Activated T-cell treated with anti-CD3 and anti-CD28 coated beads, Interleukin-2, amount 50 U/mL, for 4 hours (primary cell): Measurements from ENCODE around the gene NDUFS7. TPM values are rescaled to one million over a fixed set of nuclear protein-coding genes. Genes with fewer than 3 reads are reported as not detected.

ENCODE experiments used
- ATAC-seq, 2 donors: fragments of 200-7000 bp; cut with Tn5 transposase; one replicate each; pipeline ENCODE4 v1.10.0; 2021
- DNase-seq: peaks from one replicate; pipeline ENCODE4 v3.0.0-alpha.2; 2020
- H3K27me3 Mint-ChIP-seq: one replicate; pipeline ENCODE4 v1.8.0; 2021; ENCODE audit warnings: low read depth, mixed read lengths
- H3K36me3 Mint-ChIP-seq: one replicate; pipeline ENCODE4 v1.8.0; 2022; ENCODE audit warnings: mixed read lengths; ENCODE audit not compliant: insufficient read depth
- H3K4me1 Mint-ChIP-seq: one replicate; pipeline ENCODE4 v1.8.0; 2021; ENCODE audit warnings: low read depth, mixed read lengths
- H3K4me3 Mint-ChIP-seq: one replicate; pipeline ENCODE4 v1.8.0; 2021; ENCODE audit warnings: mild to moderate bottlenecking, moderate library complexity, mixed read lengths
- H3K9me3 Mint-ChIP-seq: one replicate; pipeline ENCODE4 v1.8.0; 2021; ENCODE audit warnings: mixed read lengths
- total RNA-seq, 3 donors: library from RNA; stranded (reverse); gene quantifications; one replicate each; pipeline ENCODE4 v1.2.1, GENCODE V29; 2021

The NDUFS7 gene
- total RNA-seq, 3 donors from 2014 or later = 124 to 142 (median 137) TPM

GRCh38 chr19:1373534-1374249 lies 10.0 kb upstream of the NDUFS7 start:
- Mint-ChIP-seq H3K27me3 (no peaks in the 10 kb centered on the region), H3K4me1 (no peaks in the 10 kb centered on the region), H3K36me3 (peaks cover 13% of the 10 kb centered on the region), H3K4me3 (no peak overlapping the region), H3K9me3 (no peaks in the 10 kb centered on the region)
- DNase-seq (no peak), ATAC-seq (no peak)

- Mint-ChIP-seq H3K9me3 (no peaks in the 10 kb centered on the region), H3K27me3 (no peaks in the 10 kb centered on the region), H3K36me3 (peaks cover 13% of the 10 kb centered on the region), H3K4me3 (no peak overlapping the region), H3K4me1 (no peaks in the 10 kb centered on the region)
- DNase-seq (no peak), ATAC-seq (no peak)
Observed at GRCh38 chr19:1374250-1374577, 9.5 kb upstream of the NDUFS7 start.

GRCh38 chr19:1376415-1376805 lies 7.3 kb upstream of the NDUFS7 start:
- no peak for ATAC-seq
- H3K36me3 Mint-ChIP-seq = peaks cover 11% of the 10 kb centered on the region
- H3K4me1 Mint-ChIP-seq = no peaks in the 10 kb centered on the region

GRCh38 chr19:1377176-1377964 lies 6.3 kb upstream of the NDUFS7 start:
- Mint-ChIP-seq H3K36me3 (peaks cover 11% of the 10 kb centered on the region), H3K4me3 (no peak overlapping the region), H3K27me3 (no peaks in the 10 kb centered on the region), H3K4me1 (no peaks in the 10 kb centered on the region), H3K9me3 (no peaks in the 10 kb centered on the region)
- DNase-seq (no peak), ATAC-seq (no peak)

More at GRCh38 chr19:1376415-1376805, 7.3 kb upstream of the NDUFS7 start:
- no peak for DNase-seq
- no peak overlapping the region for H3K4me3 Mint-ChIP-seq
- no peaks in the 10 kb centered on the region for H3K27me3 Mint-ChIP-seq
- no peaks in the 10 kb centered on the region for H3K9me3 Mint-ChIP-seq

GRCh38 chr19:1377965-1378785 lies 5.5 kb upstream of the NDUFS7 start:
- H3K9me3 Mint-ChIP-seq = no peaks in the 10 kb centered on the region

GRCh38 chr19:1379126-1379905 lies 4.4 kb upstream of the NDUFS7 start:
- no peak for ATAC-seq
- no peaks in the 10 kb centered on the region for H3K9me3 Mint-ChIP-seq
- H3K4me3 Mint-ChIP-seq = no peak overlapping the region
- DNase-seq = no peak
- H3K4me1 Mint-ChIP-seq = peaks cover 7% of the 10 kb centered on the region
- H3K27me3 Mint-ChIP-seq = peaks cover 2% of the 10 kb centered on the region
- H3K36me3 Mint-ChIP-seq = peaks cover 8% of the 10 kb centered on the region

More at GRCh38 chr19:1377965-1378785, 5.5 kb upstream of the NDUFS7 start:
- Mint-ChIP-seq H3K27me3 (no peaks in the 10 kb centered on the region), H3K36me3 (peaks cover 11% of the 10 kb centered on the region), H3K4me3 (no peak overlapping the region), H3K4me1 (peaks cover 4% of the 10 kb centered on the region)
- DNase-seq = no peak
- ATAC-seq = peak in 1 of 2 donors; percentile 23

GRCh38 chr19:1379961-1380489 lies 3.7 kb upstream of the NDUFS7 start:
- no peak overlapping the region for H3K4me3 Mint-ChIP-seq
- H3K27me3 Mint-ChIP-seq = peaks cover 2% of the 10 kb centered on the region
- ATAC-seq (no peak), DNase-seq (no peak)
- peaks cover 7% of the 10 kb centered on the region for H3K36me3 Mint-ChIP-seq
- peaks cover 11% of the 10 kb centered on the region for H3K4me1 Mint-ChIP-seq
- H3K9me3 Mint-ChIP-seq = no peaks in the 10 kb centered on the region

GRCh38 chr19:1382250-1382649 lies 1.5 kb upstream of the NDUFS7 start:
- Mint-ChIP-seq H3K36me3 (peaks cover 2% of the 10 kb centered on the region), H3K4me1 (peaks cover 15% of the 10 kb centered on the region), H3K4me3 (no peak overlapping the region), H3K27me3 (peaks cover 2% of the 10 kb centered on the region), H3K9me3 (no peaks in the 10 kb centered on the region)
- DNase-seq = no peak
- no peak for ATAC-seq

GRCh38 chr19:1383017-1383311 lies 743 bp upstream of the NDUFS7 start:
- peaks cover 2% of the 10 kb centered on the region for H3K27me3 Mint-ChIP-seq
- peaks cover 2% of the 10 kb centered on the region for H3K36me3 Mint-ChIP-seq
- peaks cover 15% of the 10 kb centered on the region for H3K4me1 Mint-ChIP-seq
- ATAC-seq (no peak), DNase-seq (no peak)
- H3K9me3 Mint-ChIP-seq = no peaks in the 10 kb centered on the region
- peak overlapping the region; percentile 86 for H3K4me3 Mint-ChIP-seq

- ATAC-seq = peak; percentile 1 to 2
Observed at GRCh38 chr19:1384085-1384462, 367 bp downstream of the NDUFS7 start.

GRCh38 chr19:1384478-1385110 lies 887 bp downstream of the NDUFS7 start:
- ATAC-seq = no peak
- Mint-ChIP-seq H3K4me3 (peak overlapping the region; percentile 86), H3K9me3 (no peaks in the 10 kb centered on the region), H3K36me3 (peaks cover 10% of the 10 kb centered on the region), H3K4me1 (peaks cover 15% of the 10 kb centered on the region), H3K27me3 (peaks cover 2% of the 10 kb centered on the region)
- DNase-seq = no peak

More at GRCh38 chr19:1384085-1384462, 367 bp downstream of the NDUFS7 start:
- H3K36me3 Mint-ChIP-seq = peaks cover 5% of the 10 kb centered on the region
- no peak for DNase-seq
- no peaks in the 10 kb centered on the region for H3K9me3 Mint-ChIP-seq
- H3K4me3 Mint-ChIP-seq = peak overlapping the region; percentile 86
- H3K4me1 Mint-ChIP-seq = peaks cover 15% of the 10 kb centered on the region
- peaks cover 2% of the 10 kb centered on the region for H3K27me3 Mint-ChIP-seq

GRCh38 chr19:1385816-1386215 lies 2.1 kb downstream of the NDUFS7 start:
- peak overlapping the region; percentile 33 for H3K4me3 Mint-ChIP-seq
- no peak for DNase-seq
- peaks cover 2% of the 10 kb centered on the region for H3K27me3 Mint-ChIP-seq
- peaks cover 11% of the 10 kb centered on the region for H3K36me3 Mint-ChIP-seq
- peaks cover 15% of the 10 kb centered on the region for H3K4me1 Mint-ChIP-seq
- no peaks in the 10 kb centered on the region for H3K9me3 Mint-ChIP-seq
- ATAC-seq = no peak

- Mint-ChIP-seq H3K4me1 (peaks cover 15% of the 10 kb centered on the region), H3K4me3 (no peak overlapping the region), H3K9me3 (no peaks in the 10 kb centered on the region), H3K27me3 (peaks cover 2% of the 10 kb centered on the region), H3K36me3 (peaks cover 15% of the 10 kb centered on the region)
- no peak for DNase-seq
- no peak for ATAC-seq
Observed at GRCh38 chr19:1386945-1387683, 3.4 kb downstream of the NDUFS7 start.
